Neuron (in vitro differentiated cells): Measurements from ENCODE around the gene TNFSF15.

Source experiments
- H2AFZ ChIP-seq: one replicate; pipeline ENCODE4 v1.6.1; 2013; ENCODE audit warnings: low read depth, mild to moderate bottlenecking, inconsistent platforms, low read length, moderate library complexity
- H3K27me3 ChIP-seq: one replicate; pipeline ENCODE4 v1.6.1; 2013; ENCODE audit warnings: low read length; ENCODE audit not compliant: insufficient read depth
- H3K36me3 ChIP-seq: one replicate; pipeline ENCODE4 v1.6.1; 2013; ENCODE audit warnings: low read length; ENCODE audit not compliant: insufficient read depth
- H3K4me1 ChIP-seq: one replicate; pipeline ENCODE4 v1.6.1; 2013; ENCODE audit warnings: low read length; ENCODE audit not compliant: insufficient read depth
- H3K4me3 ChIP-seq: 2 replicates; pipeline ENCODE4 v1.5.1; 2013; ENCODE audit warnings: mild to moderate bottlenecking, low read length, moderate library complexity
- H3K9me3 ChIP-seq: one replicate; pipeline ENCODE4 v1.6.1; 2013; ENCODE audit warnings: low read length

The TNFSF15 gene

DNA sequence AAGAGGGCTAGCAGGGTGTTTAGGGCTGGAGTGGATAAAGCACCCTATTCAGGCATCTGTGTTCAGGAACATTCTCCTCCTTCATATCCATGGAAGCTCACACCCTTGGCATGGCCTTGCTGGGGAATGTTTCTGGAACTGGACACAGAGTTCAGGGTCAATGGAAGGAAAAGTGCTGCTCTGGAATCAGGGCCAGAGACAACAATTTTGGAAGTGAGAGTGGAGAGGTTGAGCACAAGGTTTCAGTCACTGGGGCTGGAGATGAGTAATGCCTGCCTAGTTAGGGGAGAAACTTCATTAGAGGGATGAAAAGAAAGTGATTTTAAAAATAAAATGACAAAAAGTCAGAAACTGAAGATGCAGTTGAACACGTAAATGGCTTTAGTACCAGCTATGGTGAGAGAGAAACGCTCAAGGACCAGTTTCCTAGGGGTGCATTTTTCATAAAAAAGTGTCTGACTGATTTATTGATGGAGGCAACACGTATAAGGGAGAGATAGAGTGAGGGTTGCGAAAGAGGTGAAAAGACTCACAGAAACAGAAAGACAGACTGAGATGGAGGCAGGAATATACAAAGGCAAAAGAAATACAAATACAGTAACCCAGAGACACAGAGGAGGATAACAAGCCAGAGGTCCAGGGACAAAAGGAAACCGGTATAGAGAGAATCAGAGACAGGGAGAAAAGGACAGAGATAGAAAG lies 8.0 kb upstream of the TNFSF15 start:
- no peaks in the 10 kb centered on the region for H3K9me3 ChIP-seq
- H3K4me3 ChIP-seq = no peak overlapping the region
- H3K4me1 ChIP-seq = no peaks in the 10 kb centered on the region
- no peaks in the 10 kb centered on the region for H3K36me3 ChIP-seq
- H2AFZ ChIP-seq = no peak overlapping the region
- no peaks in the 10 kb centered on the region for H3K27me3 ChIP-seq

DNA sequence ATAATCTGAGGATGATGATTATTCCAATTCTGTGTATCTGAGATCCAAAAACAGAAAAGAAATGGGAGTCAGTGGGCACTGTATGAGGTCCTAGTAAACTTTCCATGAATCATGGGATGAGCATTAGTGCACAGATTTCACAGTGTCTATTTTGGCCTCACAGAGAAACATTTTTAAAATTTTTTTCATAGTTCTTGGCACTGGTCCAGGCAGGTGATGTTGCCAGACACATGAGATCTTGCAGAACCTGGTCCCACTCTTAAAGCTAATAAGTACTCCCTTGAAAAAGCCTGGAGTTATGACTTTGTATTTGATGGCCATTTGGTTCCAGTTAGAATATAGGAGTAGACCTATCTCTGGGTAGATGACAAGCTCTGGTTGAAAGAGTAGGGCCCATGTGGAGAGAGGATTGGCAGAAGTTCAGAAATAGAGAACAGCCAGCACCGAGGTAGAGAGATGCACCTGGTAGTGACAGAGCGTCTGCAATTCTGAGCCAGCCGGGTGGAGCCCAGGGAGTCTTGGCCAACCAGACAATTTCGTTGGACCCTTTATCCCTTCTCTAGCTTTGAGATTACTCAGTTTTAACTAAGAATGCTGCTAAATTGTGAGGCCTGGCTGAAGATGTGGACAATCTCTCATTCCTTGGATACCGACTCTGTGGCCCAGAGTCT lies 6.3 kb upstream of the TNFSF15 start:
- Histone ChIP-seq H2AFZ (no peak overlapping the region), H3K9me3 (no peaks in the 10 kb centered on the region), H3K4me1 (no peaks in the 10 kb centered on the region), H3K36me3 (no peaks in the 10 kb centered on the region), H3K4me3 (no peak overlapping the region), H3K27me3 (no peaks in the 10 kb centered on the region)

DNA sequence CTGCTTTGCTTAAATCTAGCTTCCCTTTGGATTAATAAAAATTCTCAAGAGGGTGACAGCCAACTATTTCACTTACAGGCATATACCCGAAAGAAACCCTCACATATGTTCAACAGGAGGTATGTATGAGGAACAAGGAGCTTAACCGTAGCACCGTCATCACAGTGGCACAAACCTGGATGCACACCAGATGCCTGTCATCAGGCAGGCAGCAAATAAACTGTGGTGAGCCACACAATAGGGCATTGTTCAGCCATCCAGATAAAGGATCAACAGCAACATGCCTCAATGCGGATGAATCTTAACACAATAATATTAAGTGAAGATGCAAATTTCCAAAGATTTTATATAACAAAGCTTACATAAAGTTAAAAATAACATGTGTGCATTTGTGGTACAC lies 5.5 kb upstream of the TNFSF15 start:
- no peaks in the 10 kb centered on the region for H3K9me3 ChIP-seq
- no peak overlapping the region for H3K4me3 ChIP-seq
- H3K4me1 ChIP-seq = no peaks in the 10 kb centered on the region
- no peaks in the 10 kb centered on the region for H3K27me3 ChIP-seq
- no peaks in the 10 kb centered on the region for H3K36me3 ChIP-seq
- no peak overlapping the region for H2AFZ ChIP-seq

DNA sequence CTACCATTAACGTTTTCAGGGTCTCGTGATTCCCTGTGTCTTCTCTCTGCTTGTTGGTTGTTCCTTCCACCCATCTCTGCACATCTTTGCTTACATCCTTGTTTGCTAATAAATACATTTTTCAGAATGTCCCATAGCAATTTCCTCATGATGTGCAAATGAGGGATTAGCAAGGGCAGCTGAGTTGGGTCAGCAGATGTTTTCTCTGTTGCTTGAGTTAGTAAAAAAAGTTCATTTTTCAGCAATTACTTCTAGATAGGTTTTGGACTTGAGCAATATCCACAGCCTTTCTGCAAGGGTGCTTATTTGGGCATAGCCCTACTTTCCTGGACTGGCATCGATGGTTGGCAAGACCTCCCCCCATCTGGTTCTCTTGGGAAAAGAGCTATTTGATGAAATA lies 4.8 kb upstream of the TNFSF15 start:
- Histone ChIP-seq H3K27me3 (no peaks in the 10 kb centered on the region), H3K4me1 (no peaks in the 10 kb centered on the region), H2AFZ (no peak overlapping the region), H3K36me3 (no peaks in the 10 kb centered on the region), H3K9me3 (no peaks in the 10 kb centered on the region), H3K4me3 (no peak overlapping the region)

DNA sequence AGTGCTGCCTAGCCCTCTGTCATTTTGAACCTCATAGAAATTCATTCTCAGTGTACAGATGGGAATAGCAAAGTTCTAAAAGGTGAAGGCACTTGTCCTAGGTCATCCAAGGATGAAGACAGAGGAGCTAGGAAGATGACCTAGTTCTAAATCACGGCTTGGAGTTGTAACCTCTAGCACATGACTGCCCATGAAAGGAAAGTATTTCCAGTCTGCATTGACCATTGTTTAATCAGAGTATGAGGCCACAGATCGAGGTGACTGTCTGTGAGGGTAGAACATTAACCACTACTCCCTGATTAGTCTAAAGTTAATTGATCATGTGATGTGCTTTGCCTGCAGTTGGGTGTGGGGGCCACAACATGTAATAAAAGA lies 674 bp upstream of the TNFSF15 start:
- no peaks in the 10 kb centered on the region for H3K27me3 ChIP-seq
- H3K4me3 ChIP-seq = no peak overlapping the region
- H2AFZ ChIP-seq = no peak overlapping the region
- H3K9me3 ChIP-seq = no peaks in the 10 kb centered on the region
- H3K4me1 ChIP-seq = no peaks in the 10 kb centered on the region
- no peaks in the 10 kb centered on the region for H3K36me3 ChIP-seq

DNA sequence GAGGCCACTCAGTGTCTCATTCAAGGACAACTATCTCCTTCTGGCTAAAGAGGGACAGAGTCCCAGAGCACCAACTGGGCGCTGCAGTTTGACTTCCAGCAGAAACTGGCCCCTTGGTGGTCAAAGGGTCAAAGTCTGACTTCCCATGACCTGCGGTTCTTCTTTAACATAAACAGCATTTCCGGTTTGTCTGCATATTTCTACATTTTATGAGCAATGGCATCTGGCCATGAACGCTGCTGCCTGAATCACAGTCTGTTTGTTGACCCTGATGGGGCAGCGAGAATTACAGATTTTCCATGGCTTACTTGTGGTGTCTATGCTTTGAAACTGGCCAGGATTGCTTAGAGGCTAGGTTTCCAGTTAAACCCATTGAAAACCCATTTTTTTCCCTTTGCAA lies 1.3 kb downstream of the TNFSF15 start:
- Histone ChIP-seq H2AFZ (no peak overlapping the region), H3K9me3 (no peaks in the 10 kb centered on the region), H3K36me3 (no peaks in the 10 kb centered on the region), H3K27me3 (no peaks in the 10 kb centered on the region), H3K4me1 (peaks cover 3% of the 10 kb centered on the region), H3K4me3 (no peak overlapping the region)

DNA sequence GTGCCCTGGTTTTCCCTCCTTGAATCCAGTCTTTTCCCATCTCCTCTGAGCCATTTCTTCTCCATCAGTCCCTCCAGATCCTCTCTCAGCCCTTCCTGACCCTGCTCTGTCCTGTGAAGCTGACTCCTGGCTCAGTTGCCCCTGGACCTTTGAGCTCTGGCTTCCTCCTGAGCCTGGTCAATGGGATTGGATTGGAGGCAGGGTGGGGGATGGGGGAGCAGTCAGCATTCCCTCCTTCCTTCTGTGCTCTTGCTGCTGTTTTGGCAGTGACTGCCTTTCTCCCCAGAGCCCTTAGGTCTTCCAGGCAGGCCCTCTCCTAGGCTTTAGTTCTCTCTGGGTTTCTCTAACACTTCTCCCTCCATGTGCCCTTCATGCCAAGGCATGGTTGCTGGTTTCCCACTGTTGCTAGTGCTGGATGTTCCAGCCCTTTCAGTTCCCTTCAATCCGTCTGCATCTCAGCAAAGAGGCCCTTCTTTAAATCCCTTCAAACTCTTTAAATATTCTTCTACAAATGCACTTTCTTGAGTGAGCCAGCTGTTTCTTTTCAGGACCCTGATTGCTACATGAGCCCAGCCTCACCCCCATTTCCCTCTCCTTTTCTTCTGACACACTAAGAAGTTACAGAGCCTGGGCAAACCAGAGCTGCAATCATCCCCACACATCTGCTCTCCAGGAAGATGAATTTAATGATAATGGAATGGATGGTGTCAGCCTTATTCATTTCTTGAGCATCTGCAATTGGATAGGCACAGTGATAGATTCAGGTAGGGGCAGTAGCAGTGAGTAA lies 2.2 kb downstream of the TNFSF15 start:
- Histone ChIP-seq H3K4me1 (peaks cover 4% of the 10 kb centered on the region), H3K4me3 (no peak overlapping the region), H2AFZ (no peak overlapping the region), H3K36me3 (no peaks in the 10 kb centered on the region), H3K9me3 (no peaks in the 10 kb centered on the region), H3K27me3 (no peaks in the 10 kb centered on the region)

DNA sequence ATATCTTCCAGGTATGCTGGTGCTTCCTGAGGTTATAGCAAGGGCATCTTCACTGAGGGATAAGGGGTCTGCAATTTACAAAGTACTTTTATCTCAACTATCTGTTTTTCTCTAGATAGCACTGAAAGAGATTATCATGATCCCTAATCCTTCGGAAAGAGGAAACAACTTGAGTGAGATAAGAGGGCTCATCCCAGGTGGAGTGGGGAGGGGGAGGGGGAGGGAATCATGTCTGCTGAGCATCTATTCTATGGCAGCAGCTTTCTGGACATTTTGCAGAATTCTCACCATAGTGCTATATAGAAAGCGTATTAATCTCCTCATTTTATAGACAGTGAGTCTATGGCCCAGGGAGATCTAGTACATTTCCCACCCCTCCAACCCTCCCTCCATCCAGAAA lies 5.9 kb downstream of the TNFSF15 start:
- H3K4me3 ChIP-seq = no peak overlapping the region
- H3K27me3 ChIP-seq = no peaks in the 10 kb centered on the region
- H3K9me3 ChIP-seq = no peaks in the 10 kb centered on the region
- H3K4me1 ChIP-seq = peaks cover 4% of the 10 kb centered on the region
- no peaks in the 10 kb centered on the region for H3K36me3 ChIP-seq
- H2AFZ ChIP-seq = no peak overlapping the region

DNA sequence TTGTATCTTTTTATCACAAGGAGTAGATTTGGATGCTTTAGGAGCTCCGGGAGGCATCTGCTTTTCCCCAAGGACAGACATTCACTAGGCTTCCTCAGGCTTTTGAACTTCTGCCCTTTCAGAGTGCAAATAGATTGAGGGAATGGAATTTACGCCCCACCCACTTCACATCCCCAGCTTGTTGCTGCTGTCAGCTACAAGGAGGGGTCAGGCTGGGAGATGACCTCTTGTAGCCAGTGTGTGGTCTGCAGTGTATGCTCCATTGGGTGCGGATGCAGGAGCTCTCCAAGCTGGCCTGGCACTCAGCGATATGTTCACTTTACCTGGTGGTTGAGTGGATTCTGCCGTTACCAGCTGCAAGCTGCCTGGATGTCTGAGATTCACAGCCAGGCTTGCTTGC lies 6.4 kb downstream of the TNFSF15 start:
- Histone ChIP-seq H3K36me3 (no peaks in the 10 kb centered on the region), H2AFZ (no peak overlapping the region), H3K4me1 (peaks cover 4% of the 10 kb centered on the region), H3K9me3 (no peaks in the 10 kb centered on the region), H3K4me3 (no peak overlapping the region), H3K27me3 (no peaks in the 10 kb centered on the region)

DNA sequence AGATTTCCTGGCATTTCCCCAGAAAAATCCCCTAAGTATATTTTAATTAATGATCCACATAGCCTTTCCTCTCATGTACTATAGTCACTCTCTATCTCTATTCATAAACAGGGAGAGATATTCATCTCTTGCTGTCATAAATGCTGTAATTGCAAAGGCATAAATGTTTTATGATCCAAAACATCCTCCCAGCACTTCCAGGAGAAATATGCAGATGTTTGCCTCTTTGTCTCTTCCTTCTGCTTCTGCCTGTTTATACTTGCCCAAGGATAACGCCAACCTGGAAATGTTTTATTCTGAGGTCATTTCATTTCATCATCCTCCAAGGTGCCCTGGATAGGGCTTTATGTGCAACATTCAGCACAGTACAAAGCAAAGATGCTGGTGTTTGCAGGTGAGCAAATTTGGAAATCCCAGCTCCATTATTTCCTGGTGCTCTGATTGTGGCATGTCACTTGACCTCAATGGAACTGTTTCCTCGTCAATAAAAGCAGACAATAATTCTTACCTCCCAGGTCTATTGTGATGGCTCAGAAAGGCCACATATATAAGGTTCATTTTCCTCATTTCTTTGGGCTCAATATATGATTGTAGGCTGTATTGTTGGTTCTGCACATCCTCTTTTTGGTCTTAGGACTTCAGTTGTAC lies 6.9 kb downstream of the TNFSF15 start:
- H2AFZ ChIP-seq = no peak overlapping the region
- no peaks in the 10 kb centered on the region for H3K36me3 ChIP-seq
- no peaks in the 10 kb centered on the region for H3K9me3 ChIP-seq
- H3K4me3 ChIP-seq = no peak overlapping the region
- H3K27me3 ChIP-seq = no peaks in the 10 kb centered on the region
- H3K4me1 ChIP-seq = peaks cover 4% of the 10 kb centered on the region

DNA sequence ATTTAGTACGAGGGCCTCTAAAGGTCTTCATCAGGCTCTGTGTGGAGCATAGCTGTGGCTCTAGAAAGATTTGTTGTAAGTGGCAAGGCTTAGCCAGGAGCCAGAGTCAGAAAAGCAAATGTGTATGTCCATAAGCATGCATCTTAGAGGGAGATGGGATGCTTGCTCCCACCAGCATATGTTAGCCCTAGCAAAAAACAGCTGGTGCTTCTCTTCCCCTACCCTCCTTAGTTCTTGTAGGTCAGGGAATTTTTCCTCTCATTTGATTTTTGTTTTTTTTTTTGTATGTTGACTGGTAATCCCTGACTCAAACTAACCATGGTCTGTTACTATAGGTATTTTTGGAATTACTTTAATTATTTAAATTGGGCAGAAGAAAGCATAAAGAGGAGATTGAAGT lies 7.7 kb downstream of the TNFSF15 start:
- Histone ChIP-seq H3K4me3 (no peak overlapping the region), H2AFZ (no peak overlapping the region), H3K27me3 (no peaks in the 10 kb centered on the region), H3K4me1 (peaks cover 4% of the 10 kb centered on the region), H3K36me3 (no peaks in the 10 kb centered on the region), H3K9me3 (no peaks in the 10 kb centered on the region)

DNA sequence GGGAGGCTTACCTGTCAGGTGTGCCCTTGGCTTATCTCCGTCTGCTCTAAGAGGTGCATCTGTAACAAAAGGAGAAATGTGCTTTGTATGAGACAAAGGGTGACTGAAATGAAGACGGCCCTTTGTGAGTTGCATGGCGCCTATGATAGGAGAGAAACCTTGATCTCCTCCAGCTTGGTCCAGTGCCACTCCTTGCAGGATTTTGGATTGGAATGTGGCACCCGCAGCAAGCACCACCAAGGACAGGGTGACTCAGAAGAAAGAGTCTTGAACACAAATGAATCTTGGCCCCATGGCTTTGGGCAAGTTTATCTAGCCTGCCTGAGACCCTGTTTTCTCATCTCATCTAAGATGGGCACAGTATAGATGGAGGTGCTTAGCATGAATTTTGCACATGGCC lies 13.4 kb downstream of the TNFSF15 start:
- no peak overlapping the region for H2AFZ ChIP-seq
- no peaks in the 10 kb centered on the region for H3K27me3 ChIP-seq
- peaks cover 4% of the 10 kb centered on the region for H3K4me1 ChIP-seq

DNA sequence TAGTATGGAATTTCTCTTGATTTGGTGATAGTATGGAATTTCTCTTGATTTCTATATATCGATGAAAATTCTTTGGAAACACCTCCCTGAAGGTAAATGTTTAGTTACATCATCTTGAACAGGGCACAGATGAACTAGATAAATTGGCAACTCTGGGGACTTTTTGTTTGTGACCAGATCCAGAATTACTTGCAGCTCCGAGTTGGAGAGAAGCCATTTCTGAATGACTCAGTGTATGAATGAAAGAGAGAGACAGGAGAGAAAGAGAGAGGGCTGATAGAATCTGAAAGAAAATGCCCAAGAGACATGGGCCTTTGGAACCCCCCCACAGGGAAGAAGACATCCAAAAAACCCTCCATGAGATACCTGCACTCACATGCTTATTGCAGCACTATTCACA lies 14.1 kb downstream of the TNFSF15 start:
- Histone ChIP-seq H3K36me3 (no peaks in the 10 kb centered on the region), H3K27me3 (no peaks in the 10 kb centered on the region), H2AFZ (no peak overlapping the region), H3K4me1 (peaks cover 4% of the 10 kb centered on the region), H3K4me3 (no peak overlapping the region), H3K9me3 (no peaks in the 10 kb centered on the region)

More for the DNA sequence above, 13.4 kb downstream of the TNFSF15 start:
- H3K9me3 ChIP-seq = no peaks in the 10 kb centered on the region
- H3K4me3 ChIP-seq = no peak overlapping the region
- H3K36me3 ChIP-seq = no peaks in the 10 kb centered on the region
